ENCODE results near the gene GPX3. TPM values are rescaled to one million over a fixed set of nuclear protein-coding genes. Genes with fewer than 3 reads are reported as not detected.

The GPX3 gene
- total and polyA plus RNA-seq, 2 experiments from 2014 or later = 28.0 to 48.9 TPM

Other genes with a start within 250 kb of the GPX3 start
- gene SMIM3, start 241.8 kb upstream of the GPX3 start, total RNA-seq (2014; rRNA removed; shearing (Covaris generic)) = 7.6 and 8.0 TPM in 2 replicates
- 4.3 and 6.2 TPM in 2 replicates for gene SMIM3, start 241.8 kb upstream of the GPX3 start, polyA plus RNA-seq (2016; fragmentation: Nextera tagmentation; extraction: Ambion mirVana)
- not detected in 2 replicates for gene IRGM, start 174.1 kb upstream of the GPX3 start, total RNA-seq (2014; rRNA removed; shearing (Covaris generic))
- not detected in 2 replicates for gene IRGM, start 174.1 kb upstream of the GPX3 start, polyA plus RNA-seq (2016; fragmentation: Nextera tagmentation; extraction: Ambion mirVana)
- 22.3 and 25.9 TPM in 2 replicates for gene ZNF300, start 115.6 kb upstream of the GPX3 start, total RNA-seq (2014; rRNA removed; shearing (Covaris generic))
- 10.9 and 15.1 TPM in 2 replicates for gene ZNF300, start 115.6 kb upstream of the GPX3 start, polyA plus RNA-seq (2016; fragmentation: Nextera tagmentation; extraction: Ambion mirVana)
- gene TNIP1, start 60.4 kb downstream of the GPX3 start, total RNA-seq (2014; rRNA removed; shearing (Covaris generic)) = 29.6 and 35.8 TPM in 2 replicates
- 10.3 and 12.2 TPM in 2 replicates for gene TNIP1, start 60.4 kb downstream of the GPX3 start, polyA plus RNA-seq (2016; fragmentation: Nextera tagmentation; extraction: Ambion mirVana)
- gene ANXA6, start 137.2 kb downstream of the GPX3 start, total RNA-seq (2014; rRNA removed; shearing (Covaris generic)) = 87.4 and 110 TPM in 2 replicates
- 26.5 and 30.2 TPM in 2 replicates for gene ANXA6, start 137.2 kb downstream of the GPX3 start, polyA plus RNA-seq (2016; fragmentation: Nextera tagmentation; extraction: Ambion mirVana)
- gene CCDC69, start 203.5 kb downstream of the GPX3 start, total RNA-seq (2014; rRNA removed; shearing (Covaris generic)) = 5.3 and 6.6 TPM in 2 replicates
- gene CCDC69, start 203.5 kb downstream of the GPX3 start, polyA plus RNA-seq (2016; fragmentation: Nextera tagmentation; extraction: Ambion mirVana) = 2.7 and 3.0 TPM in 2 replicates
- 26.3 and 27.8 TPM in 2 replicates for gene GM2A, start 232.6 kb downstream of the GPX3 start, total RNA-seq (2014; rRNA removed; shearing (Covaris generic))
- gene GM2A, start 232.6 kb downstream of the GPX3 start, polyA plus RNA-seq (2016; fragmentation: Nextera tagmentation; extraction: Ambion mirVana) = 9.0 and 9.8 TPM in 2 replicates